IMR-90 (cell line): ENCODE results near the gene EDNRB. TPM values are rescaled to one million over a fixed set of nuclear protein-coding genes. Genes with fewer than 3 reads are reported as not detected.

Experiments used
- ATAC-seq: fragments of 200-7000 bp; cut with Tn5 transposase; 2 replicates; pipeline ENCODE4 v1.9.1; 2020; ENCODE audit warnings: low read depth, mild to moderate bottlenecking, moderate library complexity
- BruUV-seq: library from RNA; stranded (reverse); fragments of 400-500 nt; replicated peaks from 2 replicates; lab custom pipeline; 2021; lab: Mats Ljungman, UMichigan
- CTCF ChIA-PET: fragments of 300-600 bp; formaldehyde crosslinking; extraction: SDS; loops from one replicate; lab custom pipeline; 2021; ENCODE audit warnings: antibody characterized with exemption; lab: Yijun Ruan, JAX
- POLR2A ChIA-PET: fragments of 300-600 bp; sonication (Branson Sonifier 250); formaldehyde crosslinking; loops from one replicate; lab custom pipeline; 2022; ENCODE audit warnings: antibody characterized with exemption; ENCODE audit not compliant: unreplicated experiment; lab: Charles Lee
- DNase-seq: peaks from one replicate; pipeline ENCODE4 v3.0.0; 2013
- H2AFZ ChIP-seq: replicated peaks from 2 replicates; pipeline ENCODE3; 2013; ENCODE audit warnings: low read length, mild to moderate bottlenecking; ENCODE audit not compliant: poor library complexity
- H2AK5ac ChIP-seq: 2 replicates; pipeline ENCODE4 v1.6.1; 2013; ENCODE audit warnings: low read depth, low read length, inconsistent platforms
- H2AK9ac ChIP-seq: replicated peaks from 2 replicates; pipeline ENCODE3; 2013; ENCODE audit warnings: mild to moderate bottlenecking, low read depth, low read length, moderate library complexity; ENCODE audit not compliant: poor library complexity
- H2BK120ac ChIP-seq: 2 replicates; pipeline ENCODE4 v1.6.1; 2013; ENCODE audit warnings: low read depth, low read length, inconsistent platforms
- H2BK15ac ChIP-seq: 3 replicates; pipeline ENCODE4 v1.6.1; 2013; ENCODE audit warnings: low read depth, low read length, inconsistent platforms
- H2BK20ac ChIP-seq: 2 replicates; pipeline ENCODE4 v1.6.1; 2013; ENCODE audit warnings: low read depth, mild to moderate bottlenecking, inconsistent platforms, low read length, moderate library complexity
- H2BK5ac ChIP-seq: 2 replicates; pipeline ENCODE4 v1.6.1; 2013; ENCODE audit warnings: mild to moderate bottlenecking, low read depth, low read length, inconsistent platforms; ENCODE audit not compliant: poor library complexity, severe bottlenecking
- H3K14ac ChIP-seq: replicated peaks from 2 replicates; pipeline ENCODE4 v1.6.1; 2013; ENCODE audit warnings: low read depth, low read length, inconsistent platforms
- H3K18ac ChIP-seq: 2 replicates; pipeline ENCODE4 v1.6.1; 2013; ENCODE audit warnings: low read depth, low read length, control low read depth
- H3K23ac ChIP-seq: 2 replicates; pipeline ENCODE4 v1.6.1; 2013; ENCODE audit warnings: low read depth, low read length, inconsistent platforms
- H3K27ac ChIP-seq: 2 replicates; pipeline ENCODE4 v1.5.1; 2013; ENCODE audit warnings: mild to moderate bottlenecking, control low read depth, low read length; ENCODE audit not compliant: insufficient read depth
- H3K27me3 ChIP-seq: 2 replicates; pipeline ENCODE4 v1.6.1; 2013; ENCODE audit warnings: low read length; ENCODE audit not compliant: control insufficient read depth, insufficient read depth
- H3K36me3 ChIP-seq: 2 replicates; pipeline ENCODE4 v1.6.1; 2013; ENCODE audit warnings: low read length, mixed read lengths; ENCODE audit not compliant: control insufficient read depth, insufficient read depth
- H3K4ac ChIP-seq: 2 replicates; pipeline ENCODE4 v1.6.1; 2013; ENCODE audit warnings: low read depth, low read length, inconsistent platforms
- H3K4me1 ChIP-seq: 2 replicates; pipeline ENCODE4 v1.6.1; 2013; ENCODE audit warnings: low read length, mixed read lengths; ENCODE audit not compliant: control insufficient read depth, insufficient read depth
- H3K4me2 ChIP-seq: 2 replicates; pipeline ENCODE4 v1.6.1; 2013; ENCODE audit warnings: low read depth, mild to moderate bottlenecking, control low read depth, low read length, moderate library complexity
- H3K4me3 ChIP-seq: 2 replicates; pipeline ENCODE4 v1.5.1; 2013; ENCODE audit warnings: low read depth, mild to moderate bottlenecking, control low read depth, low read length, moderate library complexity; ENCODE audit not compliant: insufficient read depth
- H3K56ac ChIP-seq: 2 replicates; pipeline ENCODE4 v1.6.1; 2013; ENCODE audit warnings: low read length, inconsistent platforms; ENCODE audit not compliant: insufficient read depth; ENCODE audit errors: extremely low read depth
- H3K79me1 ChIP-seq, 2 experiments: 2 replicates each; pipeline ENCODE4 v1.6.1; 2013; ENCODE audit warnings: low read length in 2 of 2, inconsistent platforms in 1 of 2, low read depth in 1 of 2
- H3K9ac ChIP-seq: 2 replicates; pipeline ENCODE4 v1.6.1; 2013; ENCODE audit warnings: low read depth, low read length, control low read depth
- H3K9me1 ChIP-seq: 2 replicates; pipeline ENCODE4 v1.6.1; 2013; ENCODE audit warnings: low read length, inconsistent platforms; ENCODE audit not compliant: insufficient read depth
- H3K9me3 ChIP-seq: 2 replicates; pipeline ENCODE4 v1.6.1; 2013; ENCODE audit warnings: low read length; ENCODE audit not compliant: control insufficient read depth, insufficient read depth
- H4K20me1 ChIP-seq: 2 replicates; pipeline ENCODE4 v1.6.1; 2013; ENCODE audit warnings: low read length, inconsistent platforms; ENCODE audit not compliant: insufficient read depth
- H4K5ac ChIP-seq: 2 replicates; pipeline ENCODE4 v1.6.1; 2013; ENCODE audit warnings: mild to moderate bottlenecking, low read depth, low read length, control low read depth
- H4K8ac ChIP-seq, 2 experiments: 2 replicates each; pipeline ENCODE4 v1.6.1; 2013; ENCODE audit warnings: low read depth in 2 of 2, low read length in 2 of 2, control low read depth in 1 of 2, inconsistent platforms in 1 of 2
- H4K91ac ChIP-seq: 2 replicates; pipeline ENCODE4 v1.6.1; 2013; ENCODE audit warnings: low read depth, low read length, inconsistent platforms; ENCODE audit not compliant: insufficient read depth
- BHLHE40 ChIP-seq: fragments of 150-350 bp; IDR thresholded peaks from 2 replicates; pipeline ENCODE4 v1.6.1; 2016; ENCODE audit warnings: mild to moderate bottlenecking, low read depth, low read length
- CEBPB ChIP-seq: IDR thresholded peaks from 2 replicates; pipeline ENCODE4 v1.6.1; 2012; ENCODE audit warnings: low read depth, low read length, improper control_type of control experiment
- CHD1 ChIP-seq: IDR thresholded peaks from 2 replicates; pipeline ENCODE4 v1.6.1; 2012; ENCODE audit warnings: low read depth, low read length, improper control_type of control experiment
- FOS ChIP-seq: fragments of 150-350 bp; IDR thresholded peaks from 2 replicates; pipeline ENCODE4 v1.6.1; 2016; ENCODE audit warnings: low read depth, low read length
- MAFK ChIP-seq: IDR thresholded peaks from 2 replicates; pipeline ENCODE4 v1.6.1; 2012; ENCODE audit warnings: low read depth, low read length, improper control_type of control experiment
- MAZ ChIP-seq: IDR thresholded peaks from 2 replicates; pipeline ENCODE4 v1.6.1; 2012; ENCODE audit warnings: low read depth, mild to moderate bottlenecking, low read length, improper control_type of control experiment, moderate library complexity, borderline replicate concordance
- MXI1 ChIP-seq: IDR thresholded peaks from 2 replicates; pipeline ENCODE4 v1.6.1; 2012; ENCODE audit warnings: low read depth, mild to moderate bottlenecking, low read length, moderate library complexity, borderline replicate concordance
- NFE2L2 ChIP-seq: fragments of 150-350 bp; IDR thresholded peaks from 2 replicates; pipeline ENCODE4 v1.6.1; 2016; ENCODE audit warnings: low read depth, mild to moderate bottlenecking, low read length
- POLR2A ChIP-seq: IDR thresholded peaks from 2 replicates; pipeline ENCODE4 v1.6.1; 2012; ENCODE audit warnings: mild to moderate bottlenecking, low read depth, low read length
- RAD21 ChIP-seq: IDR thresholded peaks from 2 replicates; pipeline ENCODE4 v1.6.1; 2012; ENCODE audit warnings: low read length, improper control_type of control experiment
- RCOR1 ChIP-seq: IDR thresholded peaks from 2 replicates; pipeline ENCODE4 v1.6.1; 2012; ENCODE audit warnings: mild to moderate bottlenecking, low read length, improper control_type of control experiment; ENCODE audit not compliant: insufficient replicate concordance
- RFX5 ChIP-seq: IDR thresholded peaks from 2 replicates; pipeline ENCODE4 v1.8.0; 2012; ENCODE audit warnings: low read depth, mild to moderate bottlenecking, low read length, moderate library complexity
- SMC3 ChIP-seq: fragments of 150-350 bp; IDR thresholded peaks from 2 replicates; pipeline ENCODE4 v1.6.1; 2016; ENCODE audit warnings: low read depth, mild to moderate bottlenecking, antibody characterized with exemption, low read length, moderate library complexity
- WGBS, 2 experiments: methylation state at CpG; one replicate each; pipeline versions ENCODE4 v1.1.5 to v1.1.7; 2013; ENCODE audit warnings: missing lambda C conversion rate in 2 of 2; ENCODE audit not compliant: insufficient read length in 1 of 2; ENCODE audit errors: extremely low coverage in 2 of 2; 5-methylcytosine and 5-hydroxymethylcytosine counted together
- dilution Hi-C: fragments of 300-500 bp; cut with HindIII; formaldehyde crosslinking; loops from one replicate; pipeline ENCODE4 v1.14.3; 2018; ENCODE audit warnings: low sequenced_read_pairs; ENCODE audit not compliant: unreplicated experiment
- in situ Hi-C: fragments of 300-500 bp; cut with MboI; formaldehyde crosslinking; loops from 3 replicates; pipeline ENCODE4 v1.14.3; 2019; ENCODE audit warnings: low sequenced_read_pairs, inconsistent platforms, mixed read lengths
- intact Hi-C: fragments of 100-400 bp; cut with micrococcal nuclease; formaldehyde crosslinking; loops from 2 replicates; pipeline ENCODE4 v1.10.0; 2022
- polyA plus RNA-seq, 3 experiments: library from polyadenylated mRNA; depleted of rRNA; stranded (reverse); fragments of >200 nt; gene quantifications; 2 replicates each; pipeline ENCODE4 v1.2.3, GENCODE V29; 2012; ENCODE audit warnings: low replicate concordance in 1 of 3
- total RNA-seq: library from RNA; depleted of rRNA; stranded (reverse); fragments of >200 nt; gene quantifications from 2 replicates; pipeline ENCODE4 v1.2.3, GENCODE V29; 2012
- TF ChIP-seq, protein P1 (sequence below): conservative IDR thresholded peaks from 2 replicates; pipeline ENCODE4 v1.5.1; 2012; ENCODE audit warnings: mild to moderate bottlenecking, low read depth, low read length, improper control_type of control experiment
- TF ChIP-seq, protein P2 (sequence below): fragments of 150-350 bp; IDR thresholded peaks from 2 replicates; pipeline ENCODE4 v1.6.1; 2016; ENCODE audit warnings: low read depth, mild to moderate bottlenecking, low read length, moderate library complexity, borderline replicate concordance
- TF ChIP-seq, protein P3 (sequence below): fragments of 150-350 bp; IDR thresholded peaks from 2 replicates; pipeline ENCODE4 v1.6.1; 2017; ENCODE audit warnings: mild to moderate bottlenecking, antibody characterized with exemption, low read length, low read depth

Gene EDNRB
- total and polyA plus RNA-seq, 2 of the 4 experiments (the other 2 are of a cell fraction): under 0.01 to 0.09 TPM

DNA sequence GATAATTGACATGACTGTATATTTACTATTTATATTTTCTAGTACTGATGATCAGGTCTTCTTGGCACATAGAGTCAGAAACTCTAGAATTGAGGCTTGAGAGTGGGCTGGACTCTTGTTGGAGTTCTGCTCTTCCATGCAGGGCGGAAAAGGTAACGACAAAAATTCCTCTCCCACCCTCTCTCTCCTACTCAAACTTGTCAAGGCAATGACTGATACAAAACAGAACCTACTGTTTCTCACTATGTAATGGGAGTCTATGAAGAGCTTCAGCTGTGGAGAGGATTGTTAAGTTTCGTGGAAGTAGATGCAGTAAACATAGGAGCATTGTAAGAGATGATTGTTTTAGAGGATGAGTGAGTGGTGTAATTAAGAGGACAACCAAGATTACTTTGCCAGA, 8.8 kb downstream of the EDNRB start:
- dilution Hi-C loops: no loop called here
- no peaks in the 10 kb centered on the region; the same call in 1 of the 2 replicates for H3K36me3 ChIP-seq
- no peak overlapping the region for H2BK20ac ChIP-seq
- BruUV-seq: no TSS peak
- H3K4ac ChIP-seq: no peak overlapping the region
- no peak overlapping the region for H2BK15ac ChIP-seq
- H2AK5ac ChIP-seq: no peak overlapping the region
- POLR2A ChIA-PET: no interaction called here
- ATAC-seq (no peak), DNase-seq (no peak)
- no peaks in the 10 kb centered on the region for H3K79me1 ChIP-seq
- H3K18ac ChIP-seq: no peak overlapping the region
- H3K9me1 ChIP-seq: no peaks in the 10 kb centered on the region
- H2AFZ ChIP-seq: no peak overlapping the region
- no peak overlapping the region for H4K8ac ChIP-seq
- no peak overlapping the region for H3K4me3 ChIP-seq
- no peak overlapping the region for H3K9ac ChIP-seq
- H3K27me3 ChIP-seq: no peaks in the 10 kb centered on the region
- no peaks in the 10 kb centered on the region; the same call in 1 of the 2 replicates for H3K4me1 ChIP-seq
- H2BK120ac ChIP-seq: no peak overlapping the region
- H2BK5ac ChIP-seq: no peak overlapping the region
- H3K14ac ChIP-seq: no peak overlapping the region
- H4K5ac ChIP-seq: no peak overlapping the region
- no peak overlapping the region for H3K27ac ChIP-seq
- in situ Hi-C loops: no loop called here
- CTCF ChIA-PET: interaction anchor here (1.4 to 1.6 kb wide), 2 partner anchors 9 to 10 kb away, joined by 4 to 7 read pairs; partner anchors contain the start of gene EDNRB
- H3K9me3 ChIP-seq: no peaks in the 10 kb centered on the region
- H3K56ac ChIP-seq: no peak overlapping the region
- no peak overlapping the region for H3K4me2 ChIP-seq
- H4K91ac ChIP-seq: no peak overlapping the region
- H2AK9ac ChIP-seq: no peak overlapping the region
- H3K23ac ChIP-seq: no peak overlapping the region
- no peaks in the 10 kb centered on the region for H4K20me1 ChIP-seq
- intact Hi-C loops: no loop called here
- TF ChIP-seq, protein P1, sequence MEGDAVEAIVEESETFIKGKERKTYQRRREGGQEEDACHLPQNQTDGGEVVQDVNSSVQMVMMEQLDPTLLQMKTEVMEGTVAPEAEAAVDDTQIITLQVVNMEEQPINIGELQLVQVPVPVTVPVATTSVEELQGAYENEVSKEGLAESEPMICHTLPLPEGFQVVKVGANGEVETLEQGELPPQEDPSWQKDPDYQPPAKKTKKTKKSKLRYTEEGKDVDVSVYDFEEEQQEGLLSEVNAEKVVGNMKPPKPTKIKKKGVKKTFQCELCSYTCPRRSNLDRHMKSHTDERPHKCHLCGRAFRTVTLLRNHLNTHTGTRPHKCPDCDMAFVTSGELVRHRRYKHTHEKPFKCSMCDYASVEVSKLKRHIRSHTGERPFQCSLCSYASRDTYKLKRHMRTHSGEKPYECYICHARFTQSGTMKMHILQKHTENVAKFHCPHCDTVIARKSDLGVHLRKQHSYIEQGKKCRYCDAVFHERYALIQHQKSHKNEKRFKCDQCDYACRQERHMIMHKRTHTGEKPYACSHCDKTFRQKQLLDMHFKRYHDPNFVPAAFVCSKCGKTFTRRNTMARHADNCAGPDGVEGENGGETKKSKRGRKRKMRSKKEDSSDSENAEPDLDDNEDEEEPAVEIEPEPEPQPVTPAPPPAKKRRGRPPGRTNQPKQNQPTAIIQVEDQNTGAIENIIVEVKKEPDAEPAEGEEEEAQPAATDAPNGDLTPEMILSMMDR: no peak
- TF ChIP-seq NFE2L2 (no peak), RAD21 (no peak), POLR2A (no peak), CEBPB (no peak), BHLHE40 (no peak), SMC3 (no peak), MAZ (no peak), RFX5 (no peak), RCOR1 (no peak), MXI1 (no peak), FOS (no peak), CHD1 (no peak), MAFK (no peak)
- TF ChIP-seq, protein P2, sequence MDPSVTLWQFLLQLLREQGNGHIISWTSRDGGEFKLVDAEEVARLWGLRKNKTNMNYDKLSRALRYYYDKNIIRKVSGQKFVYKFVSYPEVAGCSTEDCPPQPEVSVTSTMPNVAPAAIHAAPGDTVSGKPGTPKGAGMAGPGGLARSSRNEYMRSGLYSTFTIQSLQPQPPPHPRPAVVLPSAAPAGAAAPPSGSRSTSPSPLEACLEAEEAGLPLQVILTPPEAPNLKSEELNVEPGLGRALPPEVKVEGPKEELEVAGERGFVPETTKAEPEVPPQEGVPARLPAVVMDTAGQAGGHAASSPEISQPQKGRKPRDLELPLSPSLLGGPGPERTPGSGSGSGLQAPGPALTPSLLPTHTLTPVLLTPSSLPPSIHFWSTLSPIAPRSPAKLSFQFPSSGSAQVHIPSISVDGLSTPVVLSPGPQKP: no peak
- TF ChIP-seq, protein P3, sequence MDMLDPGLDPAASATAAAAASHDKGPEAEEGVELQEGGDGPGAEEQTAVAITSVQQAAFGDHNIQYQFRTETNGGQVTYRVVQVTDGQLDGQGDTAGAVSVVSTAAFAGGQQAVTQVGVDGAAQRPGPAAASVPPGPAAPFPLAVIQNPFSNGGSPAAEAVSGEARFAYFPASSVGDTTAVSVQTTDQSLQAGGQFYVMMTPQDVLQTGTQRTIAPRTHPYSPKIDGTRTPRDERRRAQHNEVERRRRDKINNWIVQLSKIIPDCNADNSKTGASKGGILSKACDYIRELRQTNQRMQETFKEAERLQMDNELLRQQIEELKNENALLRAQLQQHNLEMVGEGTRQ: no peak
- 100% methylated on average over 1 of the region's 3 CpGs; no CpG with 5 or more reads in 1 of the 2 experiments for WGBS, 2 experiments
